BJ (cell line): ENCODE results near the gene WDR46. TPM values are rescaled to one million over a fixed set of nuclear protein-coding genes. Genes with fewer than 3 reads are reported as not detected.
"Not testable (repeated sequence)": the region's sequence is repeated elsewhere in the genome, so short reads cannot be mapped to it uniquely, and the experiment has no call there.

Source experiments
- CTCF ChIA-PET: fragments of 350-600 bp; formaldehyde crosslinking; extraction: SDS; loops from one replicate; lab custom pipeline; 2021; ENCODE audit warnings: antibody characterized with exemption, inconsistent platforms; lab: Yijun Ruan, JAX
- POLR2A ChIA-PET: fragments of 300-600 bp; sonication (Branson Sonifier 250); formaldehyde crosslinking; extraction: SDS; loops from one replicate; lab custom pipeline; 2021; ENCODE audit warnings: antibody characterized with exemption; lab: Charles Lee
- DNase-seq: peaks from one replicate; pipeline ENCODE4 v3.0.0-alpha.2; 2011; ENCODE audit warnings: low read depth
- H3K27me3 ChIP-seq: 2 replicates; pipeline ENCODE4 v1.6.0; 2011; ENCODE audit warnings: low read length; ENCODE audit not compliant: control insufficient read depth, insufficient read depth
- H3K36me3 ChIP-seq: 2 replicates; pipeline ENCODE4 v1.5.1; 2011; ENCODE audit warnings: low read length; ENCODE audit not compliant: control insufficient read depth, insufficient read depth
- H3K4me3 ChIP-seq: 2 replicates; pipeline ENCODE4 v1.5.1; 2011; ENCODE audit warnings: low read depth, mild to moderate bottlenecking, control low read depth, low read length
- polyA plus RNA-seq: library from polyadenylated mRNA; depleted of rRNA; stranded (reverse); fragments of >200 nt; gene quantifications from 2 replicates; pipeline ENCODE4 v1.2.3, GENCODE V29; 2011
- TF ChIP-seq, protein P1 (sequence below): IDR thresholded peaks from 2 replicates; pipeline ENCODE4 v1.5.1; 2011; ENCODE audit warnings: low read depth, mild to moderate bottlenecking, control low read depth, inconsistent platforms, low read length, moderate library complexity; ENCODE audit not compliant: insufficient read depth

Gene WDR46
- polyA plus RNA-seq, 1 experiment = 78.9 TPM

DNA sequence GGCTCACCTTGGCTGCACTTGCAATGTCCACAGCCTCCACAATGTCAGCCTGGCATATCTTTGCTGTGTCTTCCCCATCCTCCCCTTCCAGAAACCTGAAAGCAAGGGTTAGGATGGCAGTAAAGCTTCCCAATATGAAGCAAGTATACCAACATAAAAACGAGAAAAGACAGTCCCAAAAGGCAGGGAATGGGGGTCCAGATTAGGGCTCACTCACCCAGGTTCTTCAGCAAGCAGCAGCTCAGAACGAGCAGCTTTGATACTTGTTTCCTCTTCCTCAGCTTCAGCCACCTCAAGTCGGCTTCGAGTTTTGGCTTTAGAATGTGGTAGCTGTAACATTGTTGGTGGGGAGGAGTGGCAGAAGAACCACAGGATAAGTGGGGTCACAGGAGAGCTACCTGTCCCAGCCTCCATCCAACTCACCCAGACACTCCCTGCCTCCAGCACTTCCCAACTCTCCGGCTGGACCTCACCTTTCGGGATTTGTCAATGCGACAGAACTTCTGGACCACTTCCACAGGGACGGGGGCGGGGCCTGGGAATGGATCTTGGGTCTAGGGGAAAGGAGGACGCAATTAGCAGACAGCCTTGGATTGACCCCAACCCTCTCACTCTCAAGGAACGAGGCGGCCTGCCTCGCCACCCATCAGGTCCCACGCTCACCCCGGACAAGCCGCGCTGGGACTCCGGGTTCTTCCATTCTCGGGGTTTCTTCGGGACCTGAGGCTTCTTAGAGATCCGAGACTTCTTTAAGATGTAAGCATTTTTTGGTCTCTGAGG, 708 bp downstream of the WDR46 start:
- H3K4me3 ChIP-seq = peak overlapping the region; percentile 64
- H3K27me3 ChIP-seq = no peaks in the 10 kb centered on the region
- H3K36me3 ChIP-seq = peaks cover 24% of the 10 kb centered on the region
- ChIA-PET CTCF (interaction anchor here (1.1 to 4.0 kb wide), 3 partner anchors 11 to 127 kb away, joined by 4 to 21 read pairs (median 21); partner anchors contain the start of genes B3GALT4 and RGL2), POLR2A (interaction anchor here (0.5 to 1.0 kb wide), 2 partner anchors 13 to 451 kb away, joined by 4 to 7 read pairs; no protein-coding TSS in a partner anchor)
- DNase-seq = no peak
- TF ChIP-seq, protein P1, sequence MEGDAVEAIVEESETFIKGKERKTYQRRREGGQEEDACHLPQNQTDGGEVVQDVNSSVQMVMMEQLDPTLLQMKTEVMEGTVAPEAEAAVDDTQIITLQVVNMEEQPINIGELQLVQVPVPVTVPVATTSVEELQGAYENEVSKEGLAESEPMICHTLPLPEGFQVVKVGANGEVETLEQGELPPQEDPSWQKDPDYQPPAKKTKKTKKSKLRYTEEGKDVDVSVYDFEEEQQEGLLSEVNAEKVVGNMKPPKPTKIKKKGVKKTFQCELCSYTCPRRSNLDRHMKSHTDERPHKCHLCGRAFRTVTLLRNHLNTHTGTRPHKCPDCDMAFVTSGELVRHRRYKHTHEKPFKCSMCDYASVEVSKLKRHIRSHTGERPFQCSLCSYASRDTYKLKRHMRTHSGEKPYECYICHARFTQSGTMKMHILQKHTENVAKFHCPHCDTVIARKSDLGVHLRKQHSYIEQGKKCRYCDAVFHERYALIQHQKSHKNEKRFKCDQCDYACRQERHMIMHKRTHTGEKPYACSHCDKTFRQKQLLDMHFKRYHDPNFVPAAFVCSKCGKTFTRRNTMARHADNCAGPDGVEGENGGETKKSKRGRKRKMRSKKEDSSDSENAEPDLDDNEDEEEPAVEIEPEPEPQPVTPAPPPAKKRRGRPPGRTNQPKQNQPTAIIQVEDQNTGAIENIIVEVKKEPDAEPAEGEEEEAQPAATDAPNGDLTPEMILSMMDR = no peak

DNA sequence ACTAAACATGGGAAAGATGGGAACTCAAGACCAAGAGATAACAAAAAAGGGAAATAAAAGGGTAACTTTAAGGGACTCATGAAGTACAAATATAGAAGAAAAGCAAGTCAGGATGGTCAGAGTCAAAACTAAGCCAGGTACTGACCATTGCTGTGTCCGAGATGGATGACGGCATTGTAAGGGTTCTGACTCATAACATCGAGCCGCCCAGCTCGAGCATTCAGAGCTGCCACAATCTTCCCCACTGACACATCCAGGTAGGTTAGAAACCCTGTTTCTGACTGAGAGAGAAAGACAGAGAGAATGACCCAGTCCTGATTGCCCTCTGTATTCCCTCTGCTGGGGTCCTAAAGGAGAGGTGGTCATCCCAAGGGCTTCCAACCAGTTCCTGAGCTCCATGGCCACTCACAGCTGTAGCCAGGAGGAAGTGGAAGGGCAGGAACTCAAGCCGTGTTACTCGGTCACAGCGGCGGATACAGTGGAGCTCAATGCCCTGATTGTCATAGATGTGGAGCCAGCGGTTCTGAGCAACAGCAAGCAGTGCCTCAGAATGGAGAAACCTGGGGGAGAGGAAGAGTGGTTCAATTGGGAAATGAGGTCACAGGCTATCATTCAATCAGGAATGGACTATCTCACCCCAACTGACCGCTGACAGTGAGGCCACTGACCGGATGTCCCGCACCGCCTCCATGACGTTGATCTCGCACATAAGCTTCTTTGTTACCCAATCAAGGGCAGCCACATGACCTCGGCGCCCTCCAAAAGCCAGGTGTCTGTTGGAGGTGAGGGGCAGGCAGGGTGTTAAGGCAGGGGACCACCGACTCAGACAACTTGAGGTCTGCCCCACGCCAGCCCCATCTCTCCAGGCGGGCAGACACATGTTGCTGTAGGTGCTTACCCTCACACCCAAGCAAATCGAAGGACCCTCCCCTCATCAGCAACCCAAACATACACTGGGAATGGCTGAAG, 1.8 kb downstream of the WDR46 start:
- POLR2A ChIA-PET = interaction anchor here (0.5 kb wide), 1 partner anchor 450 kb away, joined by 7 read pairs; no protein-coding TSS in a partner anchor

DNA sequence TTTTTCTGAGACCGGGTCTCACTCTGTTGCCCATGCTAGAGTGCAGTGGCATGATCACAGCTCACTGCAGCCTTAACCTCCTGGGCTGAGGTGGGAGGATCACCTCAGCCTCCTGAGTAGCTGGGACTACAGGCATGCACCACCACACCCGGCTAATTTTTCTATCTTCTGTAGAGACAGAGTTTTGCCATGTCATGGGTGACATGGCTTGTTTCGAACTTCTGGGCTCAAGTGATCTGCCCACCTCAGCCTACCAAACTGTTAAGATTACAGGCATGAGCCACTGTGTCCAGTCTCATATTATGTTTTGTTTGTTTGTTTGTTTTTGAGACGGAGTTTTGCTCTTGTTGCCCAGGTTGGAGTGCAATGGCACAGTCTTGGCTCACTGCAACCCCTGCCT, 3.8 kb downstream of the WDR46 start:
- DNase-seq, CTCF ChIA-PET, POLR2A ChIA-PET, H3K27me3 ChIP-seq, H3K4me3 ChIP-seq: not testable (repeated sequence)
- peaks cover 16% of the 10 kb centered on the region for H3K36me3 ChIP-seq

More for the DNA sequence above, 1.8 kb downstream of the WDR46 start:
- DNase-seq = no peak
- CTCF ChIA-PET = interaction anchor here (2.9 to 4.0 kb wide), 2 partner anchors 10 to 12 kb away, joined by 21 read pairs; partner anchors contain the start of genes B3GALT4 and RGL2
- TF ChIP-seq, protein P1 = no peak
- Histone ChIP-seq H3K36me3 (peaks cover 19% of the 10 kb centered on the region), H3K4me3 (no peak overlapping the region), H3K27me3 (no peaks in the 10 kb centered on the region)

DNA sequence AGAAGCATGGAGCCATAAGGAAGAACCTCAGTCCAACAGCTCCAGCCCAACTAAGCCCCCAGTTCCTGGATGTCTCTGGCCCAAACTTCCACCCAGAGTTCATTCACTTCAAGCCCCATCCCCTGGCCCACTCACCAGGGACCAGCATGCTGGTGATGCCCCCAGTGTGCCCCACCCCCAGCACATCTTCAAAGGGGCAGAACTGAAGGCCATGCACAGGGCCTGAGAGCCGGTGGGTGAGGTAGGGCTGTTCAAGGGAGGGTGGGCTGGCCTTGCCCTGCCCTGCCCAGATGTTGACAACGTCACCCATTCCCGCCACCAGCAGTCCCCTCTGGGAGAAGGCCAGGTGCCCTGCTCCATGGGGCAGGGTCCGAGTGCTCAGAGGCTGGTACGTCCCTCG, 8.5 kb downstream of the WDR46 start:
- ChIA-PET CTCF (no interaction called here), POLR2A (no interaction called here)
- no peaks in the 10 kb centered on the region for H3K27me3 ChIP-seq
- DNase-seq = no peak
- TF ChIP-seq, protein P1 = no peak
- H3K36me3 ChIP-seq = peaks cover 19% of the 10 kb centered on the region
- H3K4me3 ChIP-seq = no peak overlapping the region

DNA sequence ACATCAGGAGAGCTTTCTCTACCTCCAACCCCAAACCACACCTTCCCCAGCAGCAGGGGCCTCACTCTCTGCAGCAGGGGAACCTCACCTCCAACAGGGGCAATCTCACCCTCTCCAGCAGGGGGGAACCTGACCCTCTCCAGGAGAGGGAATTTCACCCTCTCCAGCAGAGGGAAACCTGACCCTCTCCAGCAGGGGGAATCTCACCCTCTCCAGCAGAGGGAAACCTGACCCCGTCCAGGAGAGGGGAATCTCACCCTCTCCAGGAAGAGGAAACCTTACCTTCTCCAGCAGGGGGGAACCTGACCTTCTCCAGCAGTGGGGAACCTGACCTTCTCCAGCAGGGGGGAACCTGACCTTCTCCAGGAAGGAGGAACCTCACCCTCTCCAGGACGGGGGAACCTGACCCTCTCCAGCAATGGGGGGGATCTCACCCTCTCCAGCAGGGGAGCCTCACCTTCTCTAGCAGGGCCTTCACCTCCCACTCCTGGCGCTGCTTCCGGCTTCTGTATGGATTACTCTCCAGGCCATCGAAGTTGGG, 9.0 kb downstream of the WDR46 start:
- Histone ChIP-seq H3K36me3 (peaks cover 21% of the 10 kb centered on the region), H3K4me3 (no peak overlapping the region), H3K27me3 (no peaks in the 10 kb centered on the region)
- DNase-seq = no peak
- ChIA-PET CTCF (interaction anchor here (3.3 kb wide), 1 partner anchor 19 kb away, joined by 13 read pairs; the partner anchor contains the start of gene RGL2), POLR2A (no interaction called here)
- TF ChIP-seq, protein P1 = peak; percentile 60
